Measurements from ENCODE around the gene NR1D1.

NR1D1 gene

DNA sequence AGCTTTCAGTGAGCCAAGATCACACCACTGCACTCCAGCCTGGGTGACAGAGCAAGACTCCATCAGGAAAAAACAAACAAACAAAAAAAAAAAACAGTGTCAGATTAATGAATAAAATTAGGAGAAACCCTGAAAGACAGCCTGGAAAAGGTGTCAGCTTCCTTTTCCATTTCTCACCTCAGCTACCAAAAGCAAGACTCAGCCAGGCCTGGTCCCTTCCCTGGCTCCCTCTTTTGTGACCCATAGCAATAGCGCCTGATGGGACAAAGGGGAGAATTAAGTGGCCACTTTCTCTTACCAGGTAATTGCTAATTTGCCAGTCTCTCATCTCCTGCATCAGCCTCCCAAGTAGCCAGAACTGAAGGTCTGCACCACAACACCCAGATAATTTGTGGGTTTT is 41.5 kb downstream of the NR1D1 start:
- Histone ChIP-seq H3K27ac (no peak overlapping the region), H3K79me2 (ENCODE audit: insufficient read depth, low read depth) (no peaks in the 10 kb centered on the region; the same call in 1 of the 2 replicates), H3K36me3 (ENCODE audit: insufficient read depth) (no peaks in the 10 kb centered on the region), H2AFZ (ENCODE audit: low read depth) (no peak overlapping the region), H3K4me1 (ENCODE audit: low read depth, poor library complexity, severe bottlenecking) (peaks cover 12% of the 10 kb centered on the region), H3K27me3 (ENCODE audit: insufficient read depth, low read depth) (peaks cover 25% of the 10 kb centered on the region), H3K9ac (no peak overlapping the region), H3K4me2 (no peak overlapping the region), H4K20me1 (ENCODE audit: insufficient read depth) (no peaks in the 10 kb centered on the region), H3K4me3 (IDR thresholded peaks at IDR 0.05; ENCODE audit: insufficient read depth, low read depth, low read length) (no peak overlapping the region)
- TF ChIP-seq, protein P1, sequence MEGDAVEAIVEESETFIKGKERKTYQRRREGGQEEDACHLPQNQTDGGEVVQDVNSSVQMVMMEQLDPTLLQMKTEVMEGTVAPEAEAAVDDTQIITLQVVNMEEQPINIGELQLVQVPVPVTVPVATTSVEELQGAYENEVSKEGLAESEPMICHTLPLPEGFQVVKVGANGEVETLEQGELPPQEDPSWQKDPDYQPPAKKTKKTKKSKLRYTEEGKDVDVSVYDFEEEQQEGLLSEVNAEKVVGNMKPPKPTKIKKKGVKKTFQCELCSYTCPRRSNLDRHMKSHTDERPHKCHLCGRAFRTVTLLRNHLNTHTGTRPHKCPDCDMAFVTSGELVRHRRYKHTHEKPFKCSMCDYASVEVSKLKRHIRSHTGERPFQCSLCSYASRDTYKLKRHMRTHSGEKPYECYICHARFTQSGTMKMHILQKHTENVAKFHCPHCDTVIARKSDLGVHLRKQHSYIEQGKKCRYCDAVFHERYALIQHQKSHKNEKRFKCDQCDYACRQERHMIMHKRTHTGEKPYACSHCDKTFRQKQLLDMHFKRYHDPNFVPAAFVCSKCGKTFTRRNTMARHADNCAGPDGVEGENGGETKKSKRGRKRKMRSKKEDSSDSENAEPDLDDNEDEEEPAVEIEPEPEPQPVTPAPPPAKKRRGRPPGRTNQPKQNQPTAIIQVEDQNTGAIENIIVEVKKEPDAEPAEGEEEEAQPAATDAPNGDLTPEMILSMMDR (conservative IDR thresholded peaks at IDR 0.05; ENCODE audit: low read depth, low read length) = no peak

DNA sequence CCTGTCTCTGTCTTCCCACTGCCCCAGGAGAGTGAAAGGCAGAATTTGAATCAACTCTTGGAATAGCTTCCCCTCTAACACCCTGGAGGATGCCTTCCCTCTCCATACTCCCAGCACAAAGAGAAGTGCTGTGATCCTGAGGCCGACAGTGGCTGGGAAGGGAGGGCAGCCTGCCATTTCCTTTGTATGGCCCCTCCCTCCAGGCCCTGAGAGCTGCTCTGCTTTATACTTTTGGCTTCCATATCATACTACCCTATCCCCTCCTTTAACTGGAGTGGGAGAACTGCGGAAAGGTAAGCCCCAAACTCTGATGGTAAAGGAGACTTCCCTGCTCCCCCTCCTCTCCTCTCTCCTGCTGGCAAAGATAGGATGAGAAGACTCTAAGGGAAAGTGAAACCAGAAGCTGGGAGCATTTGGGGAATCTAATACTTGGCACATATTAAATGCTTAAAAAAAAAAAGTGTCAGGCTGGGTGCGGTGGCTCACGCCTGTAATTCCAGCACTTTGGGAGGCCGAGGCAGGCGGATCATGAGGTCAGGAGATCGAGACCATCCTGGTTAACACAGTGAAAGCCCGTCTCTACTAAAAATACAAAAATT is 42.1 kb downstream of the NR1D1 start:
- Histone ChIP-seq H3K4me3 (IDR thresholded peaks at IDR 0.05; ENCODE audit: insufficient read depth, low read depth, low read length) (no peak overlapping the region), H2AFZ (ENCODE audit: low read depth) (no peak overlapping the region), H4K20me1 (ENCODE audit: insufficient read depth) (no peaks in the 10 kb centered on the region), H3K27me3 (ENCODE audit: insufficient read depth, low read depth) (peaks cover 25% of the 10 kb centered on the region), H3K4me2 (no peak overlapping the region), H3K79me2 (ENCODE audit: insufficient read depth, low read depth) (peaks cover 4% of the 10 kb centered on the region; the same call in 1 of the 2 replicates), H3K4me1 (ENCODE audit: low read depth, poor library complexity, severe bottlenecking) (peaks cover 14% of the 10 kb centered on the region), H3K27ac (no peak overlapping the region), H3K36me3 (ENCODE audit: insufficient read depth) (no peaks in the 10 kb centered on the region), H3K9ac (no peak overlapping the region)
- TF ChIP-seq, protein P1 (conservative IDR thresholded peaks at IDR 0.05; ENCODE audit: low read depth, low read length) = no peak

DNA sequence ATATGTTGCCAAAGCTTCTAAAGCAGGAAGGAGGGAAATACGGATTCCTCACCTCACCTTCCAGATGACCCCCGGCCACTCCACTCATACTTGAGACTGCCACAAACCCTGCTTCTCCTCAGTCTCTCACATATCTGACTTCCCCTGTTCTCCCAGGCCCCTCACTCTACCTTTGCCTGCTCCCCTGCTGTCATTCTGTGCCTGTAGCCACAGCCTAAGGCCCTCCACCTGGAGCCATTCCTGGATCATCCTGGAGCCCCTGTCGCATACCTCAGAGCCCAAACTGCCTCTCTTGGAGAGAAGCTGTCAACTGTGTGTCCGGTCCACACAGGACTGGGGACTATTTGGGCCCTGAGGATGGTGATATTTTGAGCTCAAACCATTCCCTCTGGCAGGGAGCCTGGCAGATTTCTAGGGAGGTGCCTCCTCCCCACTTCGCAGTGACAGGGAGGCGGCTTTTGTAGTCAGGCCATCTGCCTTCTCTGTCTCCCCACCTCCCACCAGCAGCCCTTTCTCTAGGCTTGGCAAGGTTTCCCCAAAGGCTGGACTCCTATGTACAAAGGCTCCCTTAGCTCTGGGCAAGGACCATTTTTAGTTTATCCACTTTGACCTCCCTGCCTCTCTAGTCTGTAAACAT is 43.9 kb downstream of the NR1D1 start:
- no peak overlapping the region for H3K9ac ChIP-seq
- H2AFZ ChIP-seq (ENCODE audit: low read depth) = no peak overlapping the region
- H3K4me2 ChIP-seq = no peak overlapping the region
- H3K27ac ChIP-seq = no peak overlapping the region
- no peaks in the 10 kb centered on the region for H3K36me3 ChIP-seq (ENCODE audit: insufficient read depth)
- H3K4me1 ChIP-seq (ENCODE audit: low read depth, poor library complexity, severe bottlenecking) = peaks cover 5% of the 10 kb centered on the region
- peaks cover 19% of the 10 kb centered on the region for H3K27me3 ChIP-seq (ENCODE audit: insufficient read depth, low read depth)
- TF ChIP-seq, protein P1 (conservative IDR thresholded peaks at IDR 0.05; ENCODE audit: low read depth, low read length) = no peak
- no peak overlapping the region for H3K4me3 ChIP-seq (IDR thresholded peaks at IDR 0.05; ENCODE audit: insufficient read depth, low read depth, low read length)
- H3K79me2 ChIP-seq (ENCODE audit: insufficient read depth, low read depth) = peaks cover 8% of the 10 kb centered on the region; the same call in 1 of the 2 replicates
- H4K20me1 ChIP-seq (ENCODE audit: insufficient read depth) = no peaks in the 10 kb centered on the region

All from KMS-11 (cell line).